Measurements from ENCODE around the gene PHF3. TPM values are rescaled to one million over a fixed set of nuclear protein-coding genes. Genes with fewer than 3 reads are reported as not detected.

PHF3 gene
- total RNA-seq, 1 donor from 2014 or later: 34.7 TPM

- peaks cover 19% of the 10 kb centered on the region for H3K27me3 Mint-ChIP-seq (ENCODE audit: low read depth)
- H3K4me3 Mint-ChIP-seq (ENCODE audit: unreplicated experiment): no peak overlapping the region
- no peak overlapping the region for H3K27ac Mint-ChIP-seq (ENCODE audit: unreplicated experiment)
- TF ChIP-seq, protein P1, sequence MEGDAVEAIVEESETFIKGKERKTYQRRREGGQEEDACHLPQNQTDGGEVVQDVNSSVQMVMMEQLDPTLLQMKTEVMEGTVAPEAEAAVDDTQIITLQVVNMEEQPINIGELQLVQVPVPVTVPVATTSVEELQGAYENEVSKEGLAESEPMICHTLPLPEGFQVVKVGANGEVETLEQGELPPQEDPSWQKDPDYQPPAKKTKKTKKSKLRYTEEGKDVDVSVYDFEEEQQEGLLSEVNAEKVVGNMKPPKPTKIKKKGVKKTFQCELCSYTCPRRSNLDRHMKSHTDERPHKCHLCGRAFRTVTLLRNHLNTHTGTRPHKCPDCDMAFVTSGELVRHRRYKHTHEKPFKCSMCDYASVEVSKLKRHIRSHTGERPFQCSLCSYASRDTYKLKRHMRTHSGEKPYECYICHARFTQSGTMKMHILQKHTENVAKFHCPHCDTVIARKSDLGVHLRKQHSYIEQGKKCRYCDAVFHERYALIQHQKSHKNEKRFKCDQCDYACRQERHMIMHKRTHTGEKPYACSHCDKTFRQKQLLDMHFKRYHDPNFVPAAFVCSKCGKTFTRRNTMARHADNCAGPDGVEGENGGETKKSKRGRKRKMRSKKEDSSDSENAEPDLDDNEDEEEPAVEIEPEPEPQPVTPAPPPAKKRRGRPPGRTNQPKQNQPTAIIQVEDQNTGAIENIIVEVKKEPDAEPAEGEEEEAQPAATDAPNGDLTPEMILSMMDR (IDR thresholded peaks at IDR 0.05): no peak
- no peaks in the 10 kb centered on the region for H3K36me3 Mint-ChIP-seq (ENCODE audit: low read depth)
- DNase-seq (ENCODE audit: low spot score): no peak
- H3K4me1 Mint-ChIP-seq (ENCODE audit: low read depth): no peaks in the 10 kb centered on the region
- H3K9me3 Mint-ChIP-seq (ENCODE audit: low read depth): peaks cover 5% of the 10 kb centered on the region
Observed at GRCh38 chr6:63611560-63611959, 24.0 kb upstream of the PHF3 start.

GRCh38 chr6:63615590-63615989 is 20.0 kb upstream of the PHF3 start:
- Mint-ChIP-seq H3K27ac (ENCODE audit: unreplicated experiment) (no peak overlapping the region), H3K27me3 (ENCODE audit: low read depth) (peaks cover 43% of the 10 kb centered on the region), H3K4me3 (ENCODE audit: unreplicated experiment) (no peak overlapping the region), H3K36me3 (ENCODE audit: low read depth) (no peaks in the 10 kb centered on the region), H3K9me3 (ENCODE audit: low read depth) (no peaks in the 10 kb centered on the region), H3K4me1 (ENCODE audit: low read depth) (no peaks in the 10 kb centered on the region)
- no peak for DNase-seq (ENCODE audit: low spot score)
- TF ChIP-seq, protein P1 (IDR thresholded peaks at IDR 0.05): no peak

GRCh38 chr6:63624091-63624490 is 11.5 kb upstream of the PHF3 start:
- no peaks in the 10 kb centered on the region for H3K4me1 Mint-ChIP-seq (ENCODE audit: low read depth)
- H3K9me3 Mint-ChIP-seq (ENCODE audit: low read depth): no peaks in the 10 kb centered on the region
- H3K36me3 Mint-ChIP-seq (ENCODE audit: low read depth): no peaks in the 10 kb centered on the region
- peaks cover 38% of the 10 kb centered on the region for H3K27me3 Mint-ChIP-seq (ENCODE audit: low read depth)
- TF ChIP-seq, protein P1 (IDR thresholded peaks at IDR 0.05): no peak
- H3K4me3 Mint-ChIP-seq (ENCODE audit: unreplicated experiment): no peak overlapping the region
- no peak overlapping the region for H3K27ac Mint-ChIP-seq (ENCODE audit: unreplicated experiment)
- no peak for DNase-seq (ENCODE audit: low spot score)

DNA sequence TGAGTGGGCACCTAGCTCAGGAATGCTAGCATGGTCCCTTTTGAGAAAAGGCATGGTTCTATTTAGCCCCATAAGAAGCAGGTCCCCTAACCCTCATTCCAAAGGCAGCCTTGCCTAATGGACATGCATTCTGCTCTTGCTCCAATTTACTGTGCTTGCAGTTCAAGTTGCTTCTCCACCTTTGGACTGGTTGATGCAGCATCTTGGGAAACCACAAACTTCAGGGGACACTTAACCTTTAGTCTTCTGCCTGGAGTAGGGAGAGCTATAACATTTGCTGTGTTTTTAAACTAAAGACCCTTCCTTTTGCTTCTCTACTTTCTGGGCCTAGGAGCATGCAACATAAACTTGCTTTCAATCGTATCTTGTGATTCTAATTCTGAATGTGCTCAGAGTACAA is 5.1 kb upstream of the PHF3 start:
- Mint-ChIP-seq H3K9me3 (ENCODE audit: low read depth) (no peaks in the 10 kb centered on the region), H3K4me1 (ENCODE audit: low read depth) (peaks cover 14% of the 10 kb centered on the region), H3K27ac (ENCODE audit: unreplicated experiment) (no peak overlapping the region), H3K27me3 (ENCODE audit: low read depth) (peaks cover 18% of the 10 kb centered on the region), H3K36me3 (ENCODE audit: low read depth) (no peaks in the 10 kb centered on the region), H3K4me3 (ENCODE audit: unreplicated experiment) (no peak overlapping the region)
- TF ChIP-seq, protein P1 (IDR thresholded peaks at IDR 0.05): no peak
- no peak for DNase-seq (ENCODE audit: low spot score)

DNA sequence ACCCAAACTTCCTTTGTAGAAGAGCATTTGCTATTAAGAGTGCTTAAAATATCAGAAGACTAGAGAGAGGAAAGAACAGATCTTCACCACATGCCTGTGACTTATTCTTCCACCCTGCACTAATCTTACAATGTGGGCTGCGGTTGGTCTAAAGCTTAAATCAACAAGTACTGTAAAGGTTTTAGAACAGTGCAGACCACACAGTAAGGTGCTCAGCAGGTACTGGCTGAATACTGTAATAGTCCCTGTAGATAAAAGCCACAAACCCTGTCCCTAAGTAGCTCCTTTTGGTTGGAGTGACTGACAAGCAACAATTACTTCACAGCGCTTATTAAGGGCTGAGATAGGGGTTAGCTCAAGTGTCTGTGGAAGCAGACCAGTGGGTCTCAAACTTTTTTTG is 972 bp upstream of the PHF3 start:
- H3K36me3 Mint-ChIP-seq (ENCODE audit: low read depth): no peaks in the 10 kb centered on the region
- no peaks in the 10 kb centered on the region for H3K9me3 Mint-ChIP-seq (ENCODE audit: low read depth)
- peaks cover 11% of the 10 kb centered on the region for H3K27me3 Mint-ChIP-seq (ENCODE audit: low read depth)
- no peak for DNase-seq (ENCODE audit: low spot score)
- H3K27ac Mint-ChIP-seq (ENCODE audit: unreplicated experiment): no peak overlapping the region
- TF ChIP-seq, protein P1 (IDR thresholded peaks at IDR 0.05): no peak
- H3K4me3 Mint-ChIP-seq (ENCODE audit: unreplicated experiment): peak overlapping the region; percentile 93
- H3K4me1 Mint-ChIP-seq (ENCODE audit: low read depth): peaks cover 42% of the 10 kb centered on the region
